ENCODE results near the gene HADH.

The HADH gene

GRCh38 chr4:108058685-108059440, 69.2 kb downstream of the HADH start:
- DNase-seq (ENCODE audit: low read depth in 2 of 2): no peak

GRCh38 chr4:108060164-108060563, 70.5 kb downstream of the HADH start:
- DNase-seq (ENCODE audit: low read depth in 2 of 2): no peak

GRCh38 chr4:108060686-108061321, 71.1 kb downstream of the HADH start:
- DNase-seq (ENCODE audit: low read depth in 2 of 2): no peak

- DNase-seq (ENCODE audit: low read depth in 2 of 2): no peak
Measured at GRCh38 chr4:108068442-108068841, 78.8 kb downstream of the HADH start.

- DNase-seq (ENCODE audit: low read depth in 2 of 2): no peak
Measured at GRCh38 chr4:108070775-108071174, 81.1 kb downstream of the HADH start.

GRCh38 chr4:108072300-108072699, 82.6 kb downstream of the HADH start:
- peak; percentile 32 to 34 for DNase-seq (ENCODE audit: low read depth in 2 of 2)

GRCh38 chr4:108078024-108078733, 88.5 kb downstream of the HADH start:
- no peak for DNase-seq (ENCODE audit: low read depth in 2 of 2)

- no peak for DNase-seq (ENCODE audit: low read depth in 2 of 2)
Measured at GRCh38 chr4:108080747-108081146, 91.1 kb downstream of the HADH start.

GRCh38 chr4:108081256-108081655, 91.6 kb downstream of the HADH start:
- no peak for DNase-seq (ENCODE audit: low read depth in 2 of 2)
